GM21515 (cell line): Measurements from ENCODE around the gene TRIM10.
"Not testable (repeated sequence)": the region's sequence is repeated elsewhere in the genome, so short reads cannot be mapped to it uniquely, and the experiment has no call there.

ENCODE experiments used
- ATAC-seq: cut with Tn5 transposase; IDR thresholded peaks from one replicate; pipeline ENCODE4 v1.9.1; 2021; ENCODE audit not compliant: unreplicated experiment

TRIM10 gene

DNA sequence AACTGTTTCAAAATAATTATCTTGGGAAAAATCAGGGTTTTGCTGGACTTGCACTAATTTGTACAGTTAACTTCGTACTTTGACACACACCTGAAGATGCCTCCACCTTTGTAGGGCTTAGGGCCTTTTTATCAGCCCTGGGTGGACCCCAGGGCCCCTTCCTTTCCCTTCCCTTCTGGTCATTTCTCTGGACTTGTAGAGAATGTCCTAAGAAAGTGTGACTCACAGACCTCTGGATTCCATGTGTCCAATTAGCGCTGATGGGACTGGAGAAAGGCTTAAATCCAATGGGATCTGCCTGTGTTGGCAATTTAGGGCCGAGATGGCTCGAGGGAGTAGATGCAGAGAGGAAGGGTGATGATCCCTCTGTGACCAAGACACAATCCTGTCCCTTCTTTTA lies 11.7 kb upstream of the TRIM10 start:
- ATAC-seq = no peak

DNA sequence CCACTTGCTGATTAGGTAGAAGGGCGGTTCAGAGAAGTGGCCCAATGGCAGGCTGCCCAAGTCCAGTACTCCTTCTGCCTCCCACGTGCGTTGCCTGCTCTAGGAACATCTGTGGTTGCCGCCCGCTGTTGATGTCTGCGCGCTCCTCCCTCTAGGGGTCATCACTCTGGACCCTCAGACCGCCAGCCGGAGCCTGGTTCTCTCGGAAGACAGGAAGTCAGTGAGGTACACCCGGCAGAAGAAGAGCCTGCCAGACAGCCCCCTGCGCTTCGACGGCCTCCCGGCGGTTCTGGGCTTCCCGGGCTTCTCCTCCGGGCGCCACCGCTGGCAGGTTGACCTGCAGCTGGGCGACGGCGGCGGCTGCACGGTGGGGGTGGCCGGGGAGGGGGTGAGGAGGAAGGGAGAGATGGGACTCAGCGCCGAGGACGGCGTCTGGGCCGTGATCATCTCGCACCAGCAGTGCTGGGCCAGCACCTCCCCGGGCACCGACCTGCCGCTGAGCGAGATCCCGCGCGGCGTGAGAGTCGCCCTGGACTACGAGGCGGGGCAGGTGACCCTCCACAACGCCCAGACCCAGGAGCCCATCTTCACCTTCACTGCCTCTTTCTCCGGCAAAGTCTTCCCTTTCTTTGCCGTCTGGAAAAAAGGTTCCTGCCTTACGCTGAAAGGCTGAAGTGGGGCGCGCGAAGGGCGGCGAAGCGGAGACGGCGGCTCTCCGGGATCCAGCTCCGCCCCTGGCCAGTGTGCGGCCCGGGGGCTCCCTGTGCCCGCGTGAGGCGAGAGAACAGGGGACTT lies 10.9 kb upstream of the TRIM10 start:
- no peak for ATAC-seq

DNA sequence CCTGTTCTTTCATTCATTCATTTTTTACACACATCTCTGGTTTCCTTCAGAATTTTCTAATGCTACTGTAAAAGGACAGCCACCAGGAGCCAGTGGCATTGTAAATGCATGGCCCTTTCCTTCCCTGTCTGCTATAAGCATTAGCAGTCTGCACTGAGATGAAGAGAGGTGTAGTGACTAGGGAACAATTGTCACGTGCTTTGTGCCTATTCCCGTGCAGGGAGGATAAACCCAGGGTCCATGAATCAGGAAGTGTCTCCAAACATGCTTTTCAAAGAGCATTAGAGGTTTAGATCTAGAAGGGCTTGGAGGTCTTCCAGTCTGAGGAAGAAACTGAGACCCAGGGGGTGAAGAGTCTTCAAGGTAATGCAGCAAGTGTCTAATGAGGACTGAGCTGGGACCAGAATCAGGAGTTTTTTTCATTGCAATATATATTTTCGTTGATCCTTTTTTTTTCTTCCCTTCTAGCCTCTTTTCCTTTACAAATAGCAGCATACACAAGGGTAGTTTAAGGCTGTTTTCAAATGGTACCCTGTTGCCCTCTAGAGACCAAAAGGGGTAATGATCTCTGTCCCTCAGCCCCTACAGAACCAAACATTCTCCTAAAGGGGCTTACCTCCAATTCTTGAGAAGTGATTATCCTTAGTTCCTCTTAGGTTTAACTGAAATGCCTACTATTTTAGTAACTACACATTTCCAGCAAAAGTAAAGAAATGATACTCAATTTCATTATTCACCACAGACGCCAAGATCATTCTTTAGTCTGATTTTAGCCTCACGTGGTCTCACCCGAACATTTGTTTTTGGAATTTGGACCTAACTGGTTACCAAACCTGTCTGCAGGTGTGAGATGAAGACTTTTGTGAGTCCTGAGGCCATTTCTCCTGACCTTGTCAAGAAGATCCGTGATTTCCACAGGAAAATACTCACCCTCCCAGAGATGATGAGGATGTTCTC lies 8.9 kb upstream of the TRIM10 start:
- ATAC-seq = no peak

DNA sequence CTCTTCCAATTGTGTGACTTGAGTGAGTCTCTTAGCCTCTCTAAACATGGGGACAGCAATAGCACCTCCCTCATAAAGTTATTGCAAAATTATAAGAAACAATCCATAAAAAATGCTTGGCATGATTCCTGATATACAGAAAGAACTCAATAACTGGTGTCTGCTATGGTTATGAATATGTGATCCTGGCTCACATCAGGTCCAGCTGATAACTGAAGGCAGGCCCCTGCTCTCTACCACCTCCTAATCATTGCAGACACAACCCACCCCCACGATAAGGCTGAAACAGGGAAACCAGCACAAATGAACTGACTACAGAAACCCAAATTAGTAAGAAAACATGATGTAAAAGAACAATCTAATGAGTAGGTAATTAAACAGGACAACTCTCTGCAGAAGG lies 7.7 kb upstream of the TRIM10 start:
- ATAC-seq = no peak

DNA sequence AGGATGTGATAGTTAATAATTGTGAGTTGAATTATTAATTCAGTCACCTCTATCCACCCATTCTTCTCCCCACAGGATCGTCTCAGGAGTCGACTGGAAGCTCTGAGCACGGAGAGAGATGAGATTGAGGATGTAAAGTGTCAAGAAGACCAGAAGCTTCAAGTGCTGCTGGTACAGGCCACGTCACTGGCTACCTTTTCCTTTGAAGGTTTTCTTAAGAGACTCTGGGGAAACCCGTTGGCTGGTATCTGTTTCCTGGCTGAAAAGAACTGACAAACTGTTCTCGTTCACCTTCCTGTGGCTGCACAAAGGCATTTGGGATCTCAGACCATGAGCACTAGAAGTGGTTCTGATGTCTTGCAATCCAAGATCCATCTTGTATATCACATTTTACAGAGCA lies 6.1 kb upstream of the TRIM10 start:
- ATAC-seq = no peak

DNA sequence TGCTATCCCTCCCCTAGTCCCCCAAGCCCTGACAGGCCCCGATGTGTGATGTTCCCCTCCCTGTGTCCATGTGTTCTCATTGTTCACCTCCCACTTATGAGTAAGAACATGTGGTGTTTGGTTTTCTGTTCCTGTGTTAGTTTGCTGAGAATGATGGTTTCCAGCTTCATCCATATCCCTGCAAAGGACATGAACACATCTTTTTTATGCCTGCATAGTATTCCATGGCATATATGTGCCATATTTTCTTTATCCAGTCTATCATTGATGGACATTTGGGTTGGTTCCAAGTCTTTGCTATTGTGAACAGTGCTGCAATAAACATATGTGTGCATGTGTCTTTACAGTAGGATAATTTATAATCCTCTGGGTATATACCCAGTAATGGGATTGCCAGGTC lies 4.2 kb upstream of the TRIM10 start:
- ATAC-seq = not testable (repeated sequence)

DNA sequence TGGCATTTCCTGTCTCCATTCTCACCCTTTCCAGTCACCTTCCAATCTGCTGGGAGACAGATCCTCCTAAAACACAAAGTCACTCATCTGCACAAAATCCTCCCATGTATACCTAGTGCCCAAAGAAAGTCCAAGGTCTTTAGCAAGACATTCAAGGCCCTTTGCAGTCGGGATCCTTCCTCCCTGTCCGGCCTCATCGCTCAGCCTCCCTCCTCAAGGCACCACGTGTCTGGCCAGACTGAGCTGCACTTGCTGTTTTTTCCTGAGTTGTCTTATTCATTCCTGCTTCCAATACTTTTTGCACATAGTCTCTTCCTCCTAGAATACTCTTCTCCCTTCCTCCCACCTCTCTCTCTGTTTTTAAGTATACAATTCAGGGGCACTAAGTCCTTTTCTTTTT lies 3.7 kb upstream of the TRIM10 start:
- ATAC-seq = no peak

DNA sequence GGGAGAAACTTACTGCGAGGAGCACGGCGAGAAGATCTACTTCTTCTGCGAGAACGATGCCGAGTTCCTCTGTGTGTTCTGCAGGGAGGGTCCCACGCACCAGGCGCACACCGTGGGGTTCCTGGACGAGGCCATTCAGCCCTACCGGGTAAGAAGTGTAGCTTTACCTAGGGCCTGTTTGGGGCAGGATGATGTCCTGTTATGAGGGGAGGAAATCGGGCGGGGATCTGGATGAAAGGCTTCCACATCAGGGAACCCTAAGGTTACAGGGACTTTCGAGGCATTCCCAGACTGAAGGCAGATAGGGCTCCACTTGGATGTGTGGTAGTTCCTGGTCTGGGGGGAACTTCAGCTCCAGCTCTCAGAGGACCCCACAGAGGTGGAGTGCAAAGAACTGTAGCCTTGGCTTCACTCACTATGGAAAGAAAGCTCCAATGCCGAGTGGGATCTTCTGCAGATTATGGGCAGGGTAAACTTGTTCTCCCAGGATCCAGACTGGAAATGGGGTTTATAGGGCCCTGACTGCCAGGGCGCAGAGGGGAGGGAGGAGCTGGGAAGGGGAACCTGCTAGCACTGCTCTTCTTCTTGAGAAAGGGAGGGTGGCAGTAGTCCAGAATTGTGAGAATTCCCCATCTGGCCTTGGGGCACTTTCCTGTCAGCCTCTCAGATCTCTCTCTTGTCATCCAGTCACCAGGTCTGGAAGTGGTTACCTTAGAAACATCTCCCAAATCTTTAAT lies 3.1 kb upstream of the TRIM10 start:
- no peak for ATAC-seq

DNA sequence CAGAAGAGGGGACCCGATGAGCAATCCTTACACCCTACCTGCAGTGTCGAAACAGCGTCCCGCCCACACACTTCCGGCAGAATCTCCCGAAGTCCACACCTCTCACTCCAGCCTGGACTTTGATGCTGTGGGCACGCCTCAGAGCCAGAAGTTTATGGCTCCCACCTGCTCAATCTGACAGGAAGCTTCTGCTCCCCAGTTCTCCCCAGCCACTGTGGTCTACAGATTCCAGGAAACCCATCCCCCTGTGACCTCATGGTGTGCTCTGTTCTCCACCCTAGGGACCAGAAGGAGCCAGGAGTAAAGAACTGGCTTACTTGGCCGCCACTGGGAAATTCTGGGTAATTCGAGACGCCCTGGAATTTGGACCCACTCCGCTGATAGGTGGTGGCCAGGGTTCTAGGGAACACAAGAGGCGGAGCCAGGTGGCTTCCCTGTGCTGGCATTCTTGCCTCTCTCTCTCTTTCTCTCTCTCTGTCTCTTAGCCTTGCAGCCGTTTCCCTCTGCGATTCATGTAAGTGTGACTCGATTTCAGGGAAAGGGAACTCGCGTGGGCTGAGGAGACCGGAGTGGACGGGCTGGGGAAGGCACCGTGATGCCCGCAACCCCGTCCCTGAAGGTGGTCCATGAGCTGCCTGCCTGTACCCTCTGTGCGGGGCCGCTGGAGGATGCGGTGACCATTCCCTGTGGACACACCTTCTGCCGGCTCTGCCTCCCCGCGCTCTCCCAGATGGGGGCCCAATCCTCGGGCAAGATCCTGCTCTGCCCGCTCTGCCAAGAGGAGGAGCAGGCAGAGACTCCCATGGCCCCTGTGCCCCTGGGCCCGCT lies 2.3 kb upstream of the TRIM10 start, which contains the start of gene TRIM15:
Gene TRIM15, plus strand, starts transcription at position 457 of the 828 bp plus-strand sequence. Its CDS starts 139 bp downstream, at position 596.
- no peak for ATAC-seq

DNA sequence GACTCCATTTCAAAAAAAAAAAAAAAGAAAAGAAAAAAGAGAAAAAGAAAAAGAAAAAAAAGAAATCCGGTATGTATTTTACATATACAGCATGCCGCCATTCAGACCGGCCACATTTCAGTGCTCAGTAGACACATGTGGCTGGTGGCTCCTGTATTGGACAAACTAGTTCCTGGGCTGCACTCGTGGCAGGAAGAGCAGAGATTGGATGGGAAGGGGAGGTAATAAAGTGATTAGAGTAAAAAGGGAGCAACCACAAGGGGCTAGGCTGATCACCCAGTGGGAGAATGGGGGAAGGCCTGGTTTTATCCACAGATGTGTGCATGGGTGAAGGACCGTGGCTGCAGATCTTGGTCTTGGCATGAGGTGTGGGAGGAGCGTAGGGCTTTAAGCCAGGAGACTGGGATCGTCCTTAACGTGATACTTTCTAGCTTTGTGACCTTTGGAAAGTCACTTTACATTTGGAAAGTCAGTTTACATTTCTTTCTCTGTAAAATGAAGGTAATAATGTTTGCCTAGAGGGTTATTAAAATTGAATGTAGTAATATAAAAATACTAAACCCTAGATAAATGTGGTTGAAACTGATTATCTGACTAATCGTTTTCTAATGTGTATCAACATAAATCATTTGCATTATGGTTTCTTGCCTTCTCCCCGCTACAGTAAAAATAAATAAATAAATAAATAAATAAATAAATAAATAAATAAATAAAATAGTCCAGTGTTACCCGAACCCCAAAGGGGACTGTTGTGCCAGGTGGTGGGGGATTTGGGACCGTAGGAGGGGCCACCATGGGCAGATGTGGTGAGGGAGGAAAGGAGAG lies 1.5 kb upstream of the TRIM10 start:
- ATAC-seq = no peak

DNA sequence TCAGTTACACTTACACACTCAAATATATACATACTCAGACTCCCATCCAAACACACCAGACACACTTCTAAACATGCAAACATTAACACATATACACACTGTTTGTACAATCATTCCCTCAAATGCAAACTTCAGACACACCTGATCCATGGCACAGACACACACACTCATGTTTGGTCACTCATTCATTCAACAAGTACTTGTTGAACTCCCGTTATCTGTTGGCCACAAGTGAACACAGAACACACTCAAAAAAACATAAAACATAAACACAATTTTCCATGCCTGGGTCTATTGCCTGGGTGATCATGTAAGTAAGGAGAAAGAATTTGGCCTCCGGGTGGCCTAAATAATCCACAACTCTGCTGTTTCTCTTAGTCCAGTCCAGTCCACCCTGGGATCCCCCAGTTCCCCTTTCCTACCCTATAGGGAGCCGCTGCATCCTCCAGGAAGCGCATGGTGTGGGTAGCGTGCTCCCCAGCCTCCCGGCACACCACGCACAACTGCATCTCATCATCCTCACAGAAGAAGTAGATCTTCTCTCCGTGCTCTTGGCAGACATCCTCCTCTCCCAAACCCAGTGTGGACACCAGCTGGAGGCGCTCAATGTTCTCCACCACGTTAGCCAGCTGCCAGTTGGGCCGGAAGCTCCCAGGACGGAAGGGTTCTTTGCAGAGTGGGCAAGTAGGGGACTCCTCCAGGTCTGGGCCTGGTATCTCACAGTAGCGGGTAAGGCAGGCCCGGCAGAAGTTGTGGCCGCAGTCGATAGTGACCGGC lies 815 bp downstream of the TRIM10 start:
- ATAC-seq = no peak

DNA sequence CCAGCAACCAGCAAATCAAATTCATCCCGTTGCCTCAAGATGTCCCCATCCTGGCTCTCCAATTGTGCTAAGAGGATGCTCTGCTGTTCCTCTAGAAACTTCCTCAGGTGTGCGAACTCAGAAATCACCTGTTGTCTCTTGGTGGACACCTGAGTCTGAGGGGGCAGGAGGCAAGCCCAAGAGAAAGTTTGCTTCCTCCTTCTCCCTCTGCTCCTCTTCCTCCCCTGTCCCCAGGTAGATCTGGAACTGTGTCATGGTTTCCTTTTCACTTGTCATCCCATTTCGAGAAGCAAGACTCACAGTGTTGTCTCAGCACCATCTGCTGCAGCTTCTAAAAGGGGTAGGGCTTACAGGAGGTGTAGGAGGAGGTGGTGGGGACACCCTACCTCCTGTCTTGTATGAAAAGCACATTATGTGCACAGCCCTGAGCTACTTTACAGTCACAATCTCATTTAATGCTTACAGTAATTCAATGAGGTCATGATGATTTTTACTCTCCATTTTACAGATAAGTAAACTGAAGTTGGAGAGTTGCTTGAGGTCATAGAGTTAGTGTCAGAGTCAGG lies 2.5 kb downstream of the TRIM10 start:
- no peak for ATAC-seq

DNA sequence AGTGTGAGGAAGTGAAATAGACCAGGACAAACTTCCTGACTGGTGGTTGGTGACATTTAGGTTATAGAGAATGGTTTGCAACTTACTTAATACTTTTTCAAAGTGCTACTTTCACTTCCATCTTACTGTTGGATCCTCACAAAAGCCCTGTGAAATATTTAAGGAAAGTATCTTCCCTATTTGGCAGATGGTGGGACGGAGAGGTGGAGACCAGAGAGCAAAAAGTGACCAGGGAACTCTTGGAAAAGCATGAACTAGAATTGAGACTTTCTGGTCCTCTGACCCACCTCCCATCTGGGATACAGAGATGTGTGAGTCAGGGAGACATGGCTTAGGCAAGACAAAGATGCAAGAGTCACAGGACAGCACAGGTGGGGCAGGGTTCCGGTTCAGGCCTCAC lies 3.0 kb downstream of the TRIM10 start:
- ATAC-seq = no peak

DNA sequence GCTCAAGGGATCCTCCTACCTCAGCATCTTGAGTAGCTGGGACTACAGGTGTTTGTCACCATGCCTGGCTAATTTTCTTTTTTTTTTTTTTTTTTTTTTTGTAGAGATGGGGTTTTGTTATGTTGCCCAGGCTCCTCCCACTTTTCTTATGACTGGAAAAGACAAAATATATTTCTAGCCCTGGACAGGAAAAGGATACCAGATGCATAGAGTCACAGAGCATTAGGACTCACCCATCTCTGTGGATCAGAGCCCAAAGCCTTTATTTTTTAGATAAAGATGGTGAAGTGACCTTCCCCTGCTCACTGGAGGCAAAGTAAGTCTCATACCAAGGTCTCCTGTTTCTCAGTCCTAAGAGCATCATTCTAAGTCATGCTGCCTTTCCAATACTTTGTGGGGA lies 3.4 kb downstream of the TRIM10 start:
- ATAC-seq = no peak

DNA sequence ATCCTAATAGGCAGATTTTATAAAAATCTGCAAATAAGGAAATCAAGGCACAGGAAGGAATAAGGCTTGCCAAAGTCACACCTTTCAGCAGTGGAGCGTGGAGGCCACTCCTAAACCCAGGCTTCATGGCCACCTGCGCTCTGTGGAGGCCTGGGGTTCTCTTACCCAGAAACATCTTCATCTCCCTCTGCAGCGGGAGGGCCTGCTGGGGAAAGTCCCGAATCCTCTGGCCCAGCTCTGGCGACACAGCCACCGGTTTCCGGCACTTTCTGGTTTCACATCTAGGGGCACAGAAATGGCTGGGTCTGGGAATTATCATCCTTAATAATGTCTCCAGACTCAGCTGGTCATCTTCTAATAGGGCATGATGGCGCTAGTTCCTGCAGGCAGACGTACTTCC lies 4.2 kb downstream of the TRIM10 start:
- no peak for ATAC-seq

DNA sequence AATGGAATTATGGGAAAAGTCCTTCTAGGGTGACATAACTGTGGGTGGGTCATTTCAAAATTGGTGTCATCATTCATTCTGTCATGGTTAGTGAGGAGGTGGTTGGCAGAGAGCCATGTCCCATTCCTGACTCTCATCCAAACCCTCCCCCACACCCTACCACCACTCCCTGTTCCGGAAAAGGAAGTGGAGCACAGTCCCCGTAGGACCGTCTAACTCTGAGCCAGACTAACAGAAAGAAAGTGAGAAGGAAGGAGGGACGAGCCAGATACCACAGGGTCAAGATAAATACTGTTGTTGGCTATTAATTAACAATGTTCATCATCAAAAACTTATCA lies 4.8 kb downstream of the TRIM10 start:
- no peak for ATAC-seq

DNA sequence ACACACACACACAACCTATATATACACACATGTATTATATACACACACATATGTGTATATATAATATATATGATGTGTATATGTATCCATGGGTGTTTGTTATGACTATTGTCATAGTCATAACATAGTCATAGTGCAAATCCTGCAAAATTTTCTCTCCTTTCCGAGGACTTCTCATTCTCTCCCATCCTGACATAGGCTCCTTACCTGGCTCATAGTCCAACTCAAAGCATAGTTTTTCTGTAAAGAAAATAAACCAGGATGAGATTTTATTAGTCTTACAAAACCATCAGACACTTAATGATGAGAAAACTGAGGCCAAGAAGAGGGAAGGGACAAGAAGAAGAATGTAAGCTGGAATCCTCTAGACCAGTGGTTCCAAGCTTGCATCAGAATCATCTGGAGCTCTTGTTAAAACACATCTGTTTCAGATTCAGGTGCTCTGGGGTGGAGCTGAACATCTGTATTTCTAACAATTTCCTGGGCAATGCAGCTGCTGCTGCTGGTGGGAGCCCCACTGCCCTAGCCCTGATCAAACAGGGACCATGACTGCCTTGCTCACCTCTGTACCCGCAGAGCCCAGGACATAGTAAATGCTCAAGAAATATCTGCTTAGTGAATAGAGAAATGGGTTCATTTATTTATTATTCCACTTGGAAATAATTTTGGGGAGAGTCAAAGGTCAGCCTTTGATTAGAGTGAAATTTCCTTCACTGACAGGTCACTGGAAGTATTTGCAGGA lies 5.3 kb downstream of the TRIM10 start:
- ATAC-seq = no peak
